Hepatocyte (in vitro differentiated cells): Measurements from ENCODE around the gene ALDOC.

Source experiments
- CTCF ChIP-seq: fragments of 200-600 bp; sonication (generic); IDR thresholded peaks from 2 replicates; pipeline ENCODE4 v1.5.1; 2016; ENCODE audit warnings: antibody characterized with exemption, mild to moderate bottlenecking; ENCODE audit not compliant: poor library complexity
- EZH2 ChIP-seq: fragments of 200-600 bp; sonication (generic); IDR thresholded peaks from 2 replicates; pipeline ENCODE4 v1.6.1; 2016; ENCODE audit warnings: antibody characterized with exemption, mild to moderate bottlenecking, borderline replicate concordance

- no peak for TF ChIP-seq CTCF
- no peak for TF ChIP-seq EZH2
Observed at GRCh38 chr17:28541439-28541838, 35.3 kb downstream of the ALDOC start.
